Adrenal gland (tissue), 5 donors: ENCODE results near the gene GLDN.

Experiments
- POLR2A ChIP-seq, 2 donors: fragments of 450-650 bp; IDR thresholded peaks; one replicate each; pipeline ENCODE4 v1.6.1; 2017; ENCODE audit warnings: antibody characterized with exemption in 2 of 2, mild to moderate bottlenecking in 2 of 2, moderate library complexity in 1 of 2
- TF ChIP-seq, protein P1 (sequence below), 6 experiments: fragments of 450-650 bp in 4 of 6; fragments of 200-600 bp in 2 of 6; sonication (generic) in 1 of 6; IDR thresholded peaks; 1 replicate in 5 of 6; 2 replicates in 1 of 6; pipeline versions ENCODE4 v1.5.1 to v1.8.0; 2016 to 2021; ENCODE audit warnings: antibody characterized with exemption in 6 of 6, mild to moderate bottlenecking in 2 of 6, moderate library complexity in 1 of 6
- donor health status: DM: no; HTN: no; CAD: no.

DNA sequence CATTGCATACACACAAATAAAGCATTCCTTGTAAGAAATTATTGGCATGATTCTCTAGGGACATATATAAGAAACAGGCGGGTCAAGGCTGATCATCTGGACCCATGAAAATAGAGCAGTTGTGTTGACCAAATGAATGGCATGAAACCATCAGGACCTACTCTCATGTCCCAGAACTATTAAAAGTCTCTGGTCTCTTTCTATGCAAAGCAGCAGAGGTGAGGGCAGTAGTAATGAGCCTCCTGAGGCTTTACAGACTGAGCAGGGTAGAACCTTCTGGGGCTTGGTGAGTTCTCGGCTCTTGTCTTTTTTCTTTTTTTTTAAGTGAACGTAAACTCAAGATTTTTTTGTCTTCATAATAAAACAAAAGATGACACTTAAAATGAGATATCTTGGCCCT, 9.3 kb downstream of the GLDN start:
- TF ChIP-seq, protein P1, sequence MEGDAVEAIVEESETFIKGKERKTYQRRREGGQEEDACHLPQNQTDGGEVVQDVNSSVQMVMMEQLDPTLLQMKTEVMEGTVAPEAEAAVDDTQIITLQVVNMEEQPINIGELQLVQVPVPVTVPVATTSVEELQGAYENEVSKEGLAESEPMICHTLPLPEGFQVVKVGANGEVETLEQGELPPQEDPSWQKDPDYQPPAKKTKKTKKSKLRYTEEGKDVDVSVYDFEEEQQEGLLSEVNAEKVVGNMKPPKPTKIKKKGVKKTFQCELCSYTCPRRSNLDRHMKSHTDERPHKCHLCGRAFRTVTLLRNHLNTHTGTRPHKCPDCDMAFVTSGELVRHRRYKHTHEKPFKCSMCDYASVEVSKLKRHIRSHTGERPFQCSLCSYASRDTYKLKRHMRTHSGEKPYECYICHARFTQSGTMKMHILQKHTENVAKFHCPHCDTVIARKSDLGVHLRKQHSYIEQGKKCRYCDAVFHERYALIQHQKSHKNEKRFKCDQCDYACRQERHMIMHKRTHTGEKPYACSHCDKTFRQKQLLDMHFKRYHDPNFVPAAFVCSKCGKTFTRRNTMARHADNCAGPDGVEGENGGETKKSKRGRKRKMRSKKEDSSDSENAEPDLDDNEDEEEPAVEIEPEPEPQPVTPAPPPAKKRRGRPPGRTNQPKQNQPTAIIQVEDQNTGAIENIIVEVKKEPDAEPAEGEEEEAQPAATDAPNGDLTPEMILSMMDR (IDR thresholded peaks at IDR 0.05), result no peak
- no peak for TF ChIP-seq POLR2A (IDR thresholded peaks at IDR 0.05)
